NCI-H2029 (cell line): Measurements from ENCODE around the gene STRBP.
A peak's percentile ranks its signal among the peaks of the same experiment; 100 is the strongest.
"Not testable (repeated sequence)": the region's sequence is repeated elsewhere in the genome, so short reads cannot be mapped to it uniquely, and the experiment has no call there.

Experiments used
- DNase-seq: peaks from one replicate; lab custom pipeline; 2025; lab: John Stamatoyannopoulos, UW

The STRBP gene

GRCh38 chr9:123283048-123283408, 14.6 kb upstream of the STRBP start:
- no peak for DNase-seq

- no peak for DNase-seq
Measured at GRCh38 chr9:123282362-123283047, 14.1 kb upstream of the STRBP start.

GRCh38 chr9:123281659-123282350, 13.4 kb upstream of the STRBP start:
- DNase-seq = no peak

- not testable (repeated sequence) for DNase-seq
Measured at GRCh38 chr9:123278879-123279493, 10.6 kb upstream of the STRBP start.

- DNase-seq = no peak
Measured at GRCh38 chr9:123278361-123278760, 10.0 kb upstream of the STRBP start.

GRCh38 chr9:123276551-123276950, 8.2 kb upstream of the STRBP start:
- DNase-seq = no peak

GRCh38 chr9:123271133-123271532, 2.7 kb upstream of the STRBP start:
- DNase-seq = not testable (repeated sequence)

GRCh38 chr9:123269281-123269680, 895 bp upstream of the STRBP start:
- no peak for DNase-seq

GRCh38 chr9:123268199-123268464, 254 bp downstream of the STRBP start:
- DNase-seq = no peak

GRCh38 chr9:123267481-123268198, 746 bp downstream of the STRBP start:
- no peak for DNase-seq

GRCh38 chr9:123266655-123267399, 1.6 kb downstream of the STRBP start:
- no peak for DNase-seq

- no peak for DNase-seq
Measured at GRCh38 chr9:123265833-123266232, 2.6 kb downstream of the STRBP start.

GRCh38 chr9:123263227-123263626, 5.2 kb downstream of the STRBP start:
- no peak for DNase-seq

- no peak for DNase-seq
Measured at GRCh38 chr9:123262338-123262737, 6.0 kb downstream of the STRBP start.

- no peak for DNase-seq
Measured at GRCh38 chr9:123261006-123261677, 7.2 kb downstream of the STRBP start.

- no peak for DNase-seq
Measured at GRCh38 chr9:123260340-123260739, 8.0 kb downstream of the STRBP start.

- DNase-seq = no peak
Measured at GRCh38 chr9:123257276-123257675, 11.1 kb downstream of the STRBP start.

GRCh38 chr9:123255718-123256117, 12.7 kb downstream of the STRBP start:
- DNase-seq = no peak

- no peak for DNase-seq
Measured at GRCh38 chr9:123253204-123253603, 15.2 kb downstream of the STRBP start.

- DNase-seq = peak; percentile 79
Measured at GRCh38 chr9:123251741-123252140, 16.6 kb downstream of the STRBP start.

- DNase-seq = no peak
Measured at GRCh38 chr9:123251324-123251723, 17.1 kb downstream of the STRBP start.

- DNase-seq = no peak
Measured at GRCh38 chr9:123250504-123250903, 17.9 kb downstream of the STRBP start.
